C1 segment of cervical spinal cord (tissue), 14 donors: Measurements from ENCODE around the gene XPNPEP1.

ENCODE experiments used
- DNase-seq, 14 donors: peaks; one replicate each; lab custom pipeline; 2025; lab: John Stamatoyannopoulos, UW

XPNPEP1 gene

DNA sequence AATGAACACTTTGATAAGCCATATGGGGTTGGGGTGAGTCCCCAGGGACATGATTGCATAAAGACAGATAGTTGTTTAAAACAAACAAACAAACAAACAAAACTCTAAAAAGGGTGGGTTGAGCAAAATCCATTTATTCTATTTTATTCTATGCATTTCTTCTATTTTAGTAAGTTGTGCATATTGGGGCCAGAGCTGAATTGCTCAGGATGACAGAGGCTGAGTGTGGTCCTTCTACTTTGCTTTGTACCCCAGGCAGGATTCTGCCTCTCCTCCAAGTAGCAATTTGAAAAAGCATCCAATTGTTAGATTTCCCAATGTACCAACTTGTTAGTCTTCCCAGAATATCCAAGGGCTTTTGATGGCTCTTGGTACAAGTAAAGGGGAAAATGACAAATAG, 29.2 kb upstream of the XPNPEP1 start:
- DNase-seq = no peak

DNA sequence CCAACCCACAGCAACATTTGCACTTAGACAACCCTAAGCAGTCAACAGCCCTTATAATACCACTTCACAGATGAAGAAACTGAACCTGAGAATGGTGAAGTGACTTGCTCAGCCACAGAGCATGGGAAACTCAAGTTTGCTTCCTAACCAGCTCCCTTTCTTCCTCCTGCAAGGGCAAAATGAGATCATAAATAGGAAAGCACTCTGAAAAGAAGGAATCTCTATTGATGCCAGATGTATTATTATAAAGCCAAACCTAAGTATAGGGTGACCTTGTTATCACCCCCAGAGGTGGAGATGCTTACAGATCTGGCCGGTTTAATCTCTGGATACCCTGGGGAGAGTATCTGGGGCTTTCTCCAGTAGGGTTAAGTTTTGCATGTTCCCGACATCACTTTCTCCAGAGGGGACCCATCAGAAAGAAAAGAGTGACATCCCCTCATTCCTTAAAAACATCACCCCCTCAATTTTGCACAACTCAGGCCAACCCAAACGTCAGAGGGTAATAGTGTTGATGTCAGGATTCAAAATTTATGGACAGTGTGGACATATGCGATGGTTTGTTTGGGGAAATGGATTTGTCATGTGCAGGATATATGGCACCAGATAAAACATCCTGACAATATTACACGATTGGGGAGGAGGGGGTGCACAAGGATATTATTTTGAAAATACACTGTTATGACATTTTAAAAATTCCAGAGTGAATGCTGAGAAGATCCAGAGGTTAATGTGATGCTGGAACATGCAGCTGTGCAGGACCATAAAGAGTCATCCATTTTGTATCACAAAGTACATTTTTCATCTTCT, 24.0 kb upstream of the XPNPEP1 start:
- no peak for DNase-seq

DNA sequence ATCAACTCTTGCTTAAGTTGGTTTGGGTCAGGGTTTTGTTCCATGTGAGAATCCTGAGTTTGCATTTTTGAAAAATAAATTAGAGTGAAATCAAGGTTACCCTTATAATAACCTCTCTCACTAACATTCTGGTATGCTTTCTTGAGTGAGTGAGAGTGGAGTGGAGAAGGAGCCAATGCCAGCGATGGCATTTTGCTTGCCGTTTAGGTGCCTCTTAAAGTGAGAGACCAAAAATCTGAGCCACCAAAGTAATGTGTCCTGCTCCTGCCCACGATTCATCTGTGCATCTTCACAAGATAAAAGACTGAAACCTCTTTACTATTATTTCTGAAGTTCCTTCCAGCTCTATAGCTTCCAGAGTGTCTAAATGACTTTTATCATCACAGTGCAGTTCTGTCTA, 23.4 kb upstream of the XPNPEP1 start:
- no peak for DNase-seq

DNA sequence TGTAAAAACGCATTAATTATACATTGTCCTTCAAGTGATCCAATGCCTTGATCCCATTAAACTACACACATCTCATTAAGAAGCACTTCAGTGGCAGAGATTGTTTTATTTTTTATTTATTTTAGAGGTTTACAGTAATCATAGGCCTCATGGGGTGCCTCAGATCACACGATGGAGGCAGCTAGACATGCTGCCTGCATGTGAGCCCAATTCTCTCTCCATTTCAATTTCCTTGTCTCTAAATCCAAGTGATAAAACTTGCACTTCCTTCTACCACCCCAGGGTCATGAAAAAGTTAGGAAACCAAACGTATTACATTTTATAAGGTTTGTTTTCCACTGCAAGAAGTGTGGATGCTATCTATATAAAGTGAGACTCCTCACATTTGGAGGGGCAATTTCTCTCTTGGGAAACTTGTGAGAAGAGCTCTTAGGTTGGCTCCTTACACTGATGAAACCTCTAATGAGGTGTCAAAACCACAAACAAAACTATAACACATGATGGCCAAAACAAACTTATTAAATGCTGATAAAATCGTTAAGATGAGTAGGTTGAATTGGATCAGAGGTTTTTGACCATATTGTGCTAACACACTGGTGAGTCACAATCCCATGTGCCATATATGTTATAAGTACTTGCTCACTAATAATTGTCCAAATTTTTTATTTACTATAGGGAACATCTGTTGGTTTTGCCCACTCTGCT, 22.3 kb upstream of the XPNPEP1 start:
- DNase-seq = no peak

DNA sequence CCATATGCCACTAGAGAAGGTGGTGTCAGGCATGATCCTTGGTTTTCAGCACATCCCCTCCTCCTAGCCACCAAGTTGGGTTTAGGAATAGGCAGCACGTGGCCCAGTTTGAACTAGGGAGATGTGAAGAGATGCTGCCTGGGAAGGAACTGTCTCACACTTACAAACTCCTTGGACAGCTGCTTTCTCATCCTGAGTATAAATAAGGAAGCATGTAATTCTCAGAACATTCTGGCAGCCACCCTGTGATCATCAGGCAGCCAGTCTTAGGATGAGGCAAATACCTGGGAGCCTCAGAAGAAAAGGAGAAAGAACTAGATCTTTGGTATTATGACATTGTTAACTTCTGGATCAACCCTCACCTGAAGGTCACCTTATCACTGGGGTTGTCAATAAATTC, 21.3 kb upstream of the XPNPEP1 start:
- DNase-seq = no peak

DNA sequence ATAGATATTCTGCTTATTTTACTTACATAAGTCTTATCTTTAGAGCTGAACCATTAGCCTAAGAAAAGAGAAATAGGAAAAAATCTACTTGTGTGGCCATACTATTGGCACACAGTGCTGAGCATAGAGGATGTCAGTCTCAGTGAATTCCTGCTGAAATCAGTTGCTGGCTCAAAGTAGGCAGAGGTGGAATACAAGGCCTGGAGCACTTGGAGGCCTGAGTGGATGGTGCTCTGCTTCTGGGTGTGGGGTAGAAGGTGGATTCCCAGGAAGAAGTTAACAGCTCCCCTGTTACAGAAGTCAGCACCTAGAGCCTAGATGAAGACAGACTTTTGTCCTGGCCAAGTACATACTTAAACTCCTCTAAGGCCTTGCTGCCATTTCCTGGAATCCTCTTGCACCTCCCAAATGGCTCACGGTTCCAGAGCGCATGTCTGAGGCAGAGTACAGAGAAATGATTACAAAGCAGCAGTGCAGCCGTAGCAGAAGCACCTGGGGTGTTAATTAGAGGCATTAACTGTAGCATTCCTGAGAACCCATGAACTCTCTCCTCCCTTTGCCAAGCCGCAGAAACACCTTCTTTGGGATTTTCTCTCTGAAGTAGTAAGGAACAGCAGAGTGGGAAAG, 18.0 kb upstream of the XPNPEP1 start:
- DNase-seq = no peak

DNA sequence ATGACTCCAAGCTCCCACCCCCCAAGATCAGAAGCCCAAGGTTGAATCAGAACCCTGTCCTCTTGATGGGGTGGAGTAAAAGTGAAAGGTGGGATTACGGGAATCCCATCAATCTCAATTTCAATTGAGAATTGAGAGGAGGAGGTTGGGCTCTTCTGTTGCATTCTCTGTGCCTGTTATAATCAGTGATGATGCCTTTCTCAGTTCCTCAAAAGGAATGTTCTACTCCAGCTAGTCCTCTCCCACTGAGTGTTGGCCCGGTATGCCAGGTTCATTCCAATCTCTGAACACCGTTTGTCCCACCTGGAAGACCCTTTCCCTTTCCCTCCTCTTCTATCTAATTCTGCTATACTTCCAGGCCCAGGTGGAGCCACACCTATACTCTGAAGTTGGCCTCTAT, 17.2 kb upstream of the XPNPEP1 start:
- no peak for DNase-seq

DNA sequence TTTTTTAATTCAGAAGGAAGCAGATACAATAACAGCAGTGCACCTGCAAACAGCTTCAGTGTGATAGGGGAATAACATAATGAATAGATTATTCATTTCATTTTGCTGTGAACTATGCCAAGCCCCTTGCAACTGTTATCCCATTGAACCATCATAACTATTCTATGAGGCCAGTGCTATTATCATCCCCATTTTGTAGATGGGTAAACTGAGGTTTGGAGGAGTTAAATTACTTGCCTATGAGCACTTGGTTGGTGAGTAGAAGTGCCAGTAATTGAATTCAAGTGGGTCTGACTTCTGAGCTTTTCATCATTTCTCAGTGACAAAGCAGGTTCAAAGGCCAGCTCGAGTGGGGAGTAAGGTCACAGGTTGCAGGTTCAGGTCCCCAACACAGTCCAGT, 16.8 kb upstream of the XPNPEP1 start:
- DNase-seq = no peak

DNA sequence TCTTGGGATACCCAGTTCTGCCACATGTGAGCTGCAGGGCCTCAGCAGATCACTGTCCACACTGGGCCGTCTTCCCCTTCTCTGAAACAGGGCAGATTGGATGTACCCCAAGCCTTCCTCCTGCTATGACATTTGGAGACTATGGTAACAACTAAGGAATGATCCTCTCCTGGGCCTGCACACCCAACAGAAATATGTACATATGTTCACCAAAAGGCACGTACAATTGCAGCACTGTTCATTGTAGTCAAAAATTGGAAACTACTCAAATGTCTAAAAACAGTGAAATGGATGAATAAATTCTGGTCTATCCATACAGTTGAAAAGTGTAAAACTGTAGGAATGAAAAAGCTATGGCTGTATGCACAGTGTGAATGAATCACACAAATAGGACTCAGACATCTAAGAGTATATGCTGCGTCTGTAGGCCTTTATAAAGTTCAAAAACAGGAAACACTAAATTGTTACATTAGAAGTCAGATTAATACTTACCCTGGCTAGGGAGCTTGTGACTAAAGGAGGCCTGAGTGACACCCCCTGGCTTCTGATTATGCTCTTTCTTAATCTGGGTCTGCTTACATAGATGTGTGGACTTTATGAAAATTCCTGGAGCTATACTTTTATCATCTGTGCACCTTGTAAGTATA, 16.1 kb upstream of the XPNPEP1 start:
- DNase-seq = no peak

DNA sequence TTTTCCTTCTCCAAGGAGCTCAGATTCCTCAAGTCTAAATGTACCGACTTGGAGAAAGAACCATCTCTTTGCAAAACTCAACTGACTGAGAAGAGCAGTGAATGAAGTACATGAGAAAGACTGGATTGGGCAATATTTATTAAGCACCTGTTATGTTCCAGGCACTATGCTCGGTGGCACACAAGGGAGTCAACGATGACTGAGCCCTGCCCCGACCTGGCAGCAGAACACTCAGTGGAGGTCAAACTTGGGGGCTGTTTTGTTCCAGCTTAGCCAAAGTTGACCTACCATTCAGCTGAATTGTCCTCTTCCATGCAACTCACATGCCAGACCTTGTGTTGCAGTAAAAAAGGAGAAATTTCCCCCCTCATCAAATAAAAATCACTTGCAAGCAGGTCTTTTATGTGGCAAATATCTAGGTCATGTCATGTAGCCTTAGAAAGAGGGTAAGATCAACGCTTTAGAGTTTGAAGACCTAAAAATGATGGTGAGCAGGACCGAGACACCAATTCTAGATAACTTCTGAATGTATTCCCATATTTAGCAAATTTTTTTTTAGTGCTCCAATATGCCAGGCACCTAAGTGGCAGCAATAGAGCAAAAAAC, 14.3 kb upstream of the XPNPEP1 start:
- DNase-seq = no peak

DNA sequence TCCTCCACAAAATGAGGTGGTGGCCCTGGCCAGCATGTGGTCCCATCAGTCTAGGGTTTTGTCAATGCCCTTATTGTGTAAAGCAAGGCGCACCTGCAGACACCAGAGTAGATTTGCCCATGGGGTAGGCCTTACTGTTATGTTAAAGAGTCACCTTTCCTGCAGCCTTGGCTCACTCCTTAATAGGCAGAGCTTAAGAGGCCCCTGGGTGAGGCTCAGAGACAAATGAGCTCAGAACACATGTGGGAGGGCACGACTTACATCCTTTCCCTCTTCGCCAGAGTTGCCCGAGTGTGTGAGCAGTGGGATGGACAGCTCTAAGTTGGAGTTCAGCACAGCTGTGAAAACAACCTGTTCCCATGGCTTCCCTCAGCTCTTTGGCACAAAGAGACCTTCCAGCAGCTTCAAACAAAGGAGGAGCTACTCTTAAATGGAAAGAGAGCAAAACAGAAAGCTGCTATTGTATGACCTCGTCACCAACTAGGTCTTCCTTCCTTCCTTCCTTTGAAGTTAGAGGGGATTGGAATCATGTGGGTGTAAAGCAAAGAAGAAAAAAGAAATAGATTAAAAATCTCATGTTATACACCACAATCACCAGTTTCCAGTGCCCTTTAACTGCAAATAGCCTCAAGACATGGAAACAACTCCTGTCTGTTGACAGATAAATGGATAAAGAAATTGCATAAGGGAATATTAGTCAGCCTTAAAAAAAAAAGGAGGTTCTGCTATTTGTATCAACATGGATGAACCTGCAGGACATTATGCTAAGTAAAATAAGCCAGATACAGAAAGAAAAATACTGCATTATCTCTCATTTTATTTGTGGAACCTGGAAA, 11.9 kb upstream of the XPNPEP1 start:
- peak in 1 of 14 donors; percentile 20 for DNase-seq

DNA sequence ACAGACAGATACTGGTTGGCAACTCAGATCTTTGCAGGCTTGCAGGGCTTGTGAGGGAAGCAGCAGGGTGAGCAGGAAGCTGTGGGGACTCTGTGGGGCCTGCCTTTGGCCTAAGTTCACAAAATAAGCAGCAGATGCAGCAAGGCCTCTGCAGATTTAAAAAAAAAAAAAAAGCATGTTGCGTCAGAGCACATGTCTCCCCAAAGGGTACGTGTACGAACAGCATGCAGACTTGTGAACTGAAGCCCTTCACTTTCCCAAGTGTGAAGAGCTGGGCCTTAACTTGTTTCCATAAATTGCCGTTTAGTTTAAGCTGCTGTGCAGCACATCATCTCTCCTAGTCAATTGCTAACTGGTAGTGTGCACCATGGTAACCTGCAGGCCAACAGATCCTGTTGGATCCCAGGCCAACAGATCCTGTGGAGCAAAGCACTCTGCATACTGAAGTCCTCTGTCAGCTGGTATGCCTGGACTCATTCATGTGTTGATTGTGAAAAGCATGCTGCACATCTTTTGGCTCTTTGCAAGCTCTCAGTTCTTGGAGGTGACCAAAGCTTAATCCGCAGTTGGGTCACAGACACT, 10.8 kb upstream of the XPNPEP1 start:
- no peak for DNase-seq

DNA sequence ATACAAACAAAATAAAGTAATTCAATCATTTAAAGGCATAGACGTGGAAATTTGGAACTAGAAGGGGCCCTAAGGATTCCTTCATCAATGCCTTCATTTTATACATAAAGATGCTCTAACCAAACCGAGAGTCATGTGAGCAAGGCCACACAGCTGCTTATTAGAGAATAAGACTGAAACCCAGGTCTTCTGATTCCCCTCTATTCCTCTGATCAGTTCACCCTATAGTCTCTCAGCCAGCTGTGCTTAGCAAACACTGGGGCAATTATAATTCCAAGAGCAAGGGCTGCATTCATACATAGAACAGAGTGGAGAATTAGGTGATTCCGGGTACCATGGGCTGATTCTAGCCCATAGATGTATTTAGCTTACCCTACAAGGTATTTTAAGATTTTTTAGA, 9.7 kb upstream of the XPNPEP1 start:
- DNase-seq = no peak

DNA sequence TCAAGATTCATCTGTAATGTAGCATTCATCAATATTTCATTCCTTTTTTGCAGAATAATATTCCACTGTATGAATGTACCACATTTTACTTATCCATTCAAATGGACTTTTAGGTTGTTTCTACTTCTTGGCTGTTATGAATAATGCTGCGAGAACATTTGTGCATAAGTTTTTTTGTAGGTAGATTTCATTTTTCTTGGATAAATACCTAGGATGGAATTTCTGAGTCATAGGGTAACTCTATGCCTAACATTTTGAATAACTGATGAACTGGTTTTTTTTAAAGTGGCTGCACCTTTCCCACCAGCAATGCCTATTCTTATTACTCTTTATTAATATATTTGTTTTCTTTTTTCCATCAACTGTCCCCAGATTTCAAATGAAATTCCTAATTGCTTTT, 9.1 kb upstream of the XPNPEP1 start:
- DNase-seq = no peak

DNA sequence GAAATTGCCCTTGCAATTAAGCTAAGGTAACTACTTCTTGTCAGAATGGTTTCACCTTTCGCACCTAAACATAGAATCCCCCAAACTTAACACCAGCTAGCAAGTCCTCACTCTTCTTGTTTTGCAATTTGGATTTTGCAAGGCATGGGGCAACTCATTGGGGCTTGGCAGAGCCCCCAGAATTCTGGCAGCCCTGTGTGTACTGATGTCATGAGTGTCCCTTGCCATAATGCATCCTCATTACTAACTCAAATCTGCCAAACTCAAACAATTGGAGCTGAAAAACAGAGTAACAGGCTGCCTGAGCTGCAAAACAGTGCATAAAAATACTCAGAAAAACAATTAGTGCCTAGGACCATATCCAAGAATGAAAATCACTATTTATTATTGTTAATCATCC, 7.9 kb upstream of the XPNPEP1 start:
- peak in 9 of 14 donors; percentile 5 to 88 (median 28) for DNase-seq

DNA sequence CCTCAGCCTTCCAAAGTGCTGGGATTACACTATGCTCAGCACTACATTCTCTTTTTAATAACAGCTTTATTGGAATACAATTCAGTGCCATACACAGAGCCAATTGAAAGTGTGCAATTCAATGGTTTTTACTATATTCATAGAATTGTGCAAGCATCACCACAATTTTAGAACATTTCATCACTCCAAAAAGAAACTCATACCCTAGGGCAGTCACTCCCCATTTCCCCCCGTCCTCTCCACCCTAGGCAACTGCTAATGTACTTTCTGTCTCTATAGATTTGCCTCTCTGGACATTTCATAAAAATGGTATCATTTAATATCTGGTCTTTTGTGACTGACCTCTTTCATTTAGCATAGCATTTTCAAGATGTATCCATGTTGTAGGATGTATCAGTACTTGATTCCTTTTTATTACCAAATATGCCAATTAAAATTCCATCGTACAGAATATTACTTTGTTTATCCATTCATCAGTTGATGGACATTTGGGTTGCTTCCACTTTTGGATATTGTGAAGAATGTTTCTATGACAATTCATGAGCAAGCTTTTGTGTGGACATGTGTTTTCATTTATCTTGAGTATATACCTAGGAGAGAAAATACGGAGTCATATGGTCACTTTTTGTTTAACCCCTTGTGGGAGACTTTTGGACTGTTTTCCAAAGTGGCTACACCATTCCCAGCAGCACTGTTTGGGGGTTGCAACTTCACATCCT, 6.3 kb upstream of the XPNPEP1 start:
- no peak for DNase-seq

DNA sequence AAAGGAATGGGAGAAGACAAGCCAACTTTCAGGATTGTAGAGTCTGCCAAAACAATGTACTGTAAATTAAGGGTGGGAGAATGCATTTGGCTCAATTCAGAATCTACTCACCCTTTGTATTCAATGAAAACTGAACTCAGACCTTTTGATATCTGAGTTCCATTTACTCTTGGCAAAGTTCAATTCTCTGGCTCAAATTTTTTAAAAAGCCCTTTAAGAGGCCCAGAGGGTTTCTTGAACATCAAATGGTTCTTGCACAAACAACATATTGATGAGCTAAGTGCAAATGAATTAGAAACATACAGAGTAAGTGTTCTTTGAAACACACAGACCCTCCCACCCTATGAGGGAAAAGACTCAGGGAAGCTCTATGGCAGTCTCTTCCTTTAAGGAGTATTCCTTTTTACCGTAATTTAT, 5.2 kb upstream of the XPNPEP1 start:
- no peak for DNase-seq

DNA sequence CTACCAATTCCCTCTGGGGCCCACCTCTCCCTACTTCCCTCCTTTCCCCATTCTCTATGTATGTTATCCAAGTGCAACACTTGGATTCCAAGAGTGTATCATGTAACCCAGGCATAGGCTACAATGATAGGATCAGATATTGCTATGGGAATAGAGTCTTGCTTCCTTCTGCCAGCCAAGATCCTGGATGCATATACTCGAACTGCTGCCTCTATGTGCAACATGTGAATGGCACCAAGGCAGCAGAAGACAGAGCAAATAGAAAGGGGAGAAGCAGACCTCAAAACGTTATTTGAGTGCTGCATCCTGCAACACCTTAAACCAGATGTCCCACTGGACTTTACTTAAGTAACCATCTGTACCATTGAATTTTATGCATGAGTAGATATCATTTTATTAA, 3.5 kb upstream of the XPNPEP1 start:
- no peak for DNase-seq

DNA sequence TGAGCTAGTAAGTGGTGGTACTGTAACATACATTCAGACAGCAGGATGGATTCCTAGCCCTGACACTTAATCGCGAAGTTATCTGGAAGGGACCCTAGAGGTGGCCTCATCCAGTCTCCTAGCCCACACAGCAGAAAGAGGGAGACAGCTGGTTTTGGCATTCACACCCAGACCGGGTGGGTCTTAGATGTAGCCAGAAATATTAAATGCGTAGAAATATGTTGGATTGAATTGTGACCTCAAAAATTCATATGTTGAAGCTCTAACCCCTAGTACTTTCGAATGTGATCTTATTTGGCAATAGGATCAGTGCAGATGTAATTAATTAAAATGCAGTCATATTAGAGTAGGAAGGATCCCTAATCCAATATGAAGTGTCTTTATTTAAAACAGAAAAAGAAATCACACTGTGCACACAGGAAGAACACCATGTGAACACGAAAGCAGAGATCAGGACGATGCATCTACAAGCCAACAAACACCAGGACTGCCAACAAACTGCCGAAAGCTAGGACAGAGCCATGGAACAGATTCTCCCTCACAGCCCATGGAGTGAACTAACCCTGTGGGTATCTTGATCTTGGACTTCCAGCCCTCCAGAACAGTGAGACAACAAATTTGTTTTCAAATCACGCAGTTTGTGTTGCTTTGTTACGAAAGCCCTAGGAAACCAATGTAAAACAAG, 2.9 kb upstream of the XPNPEP1 start:
- DNase-seq = peak in 1 of 14 donors; percentile 51
